ENCODE results near the gene SPATA13.

GRCh38 chr13:24221007-24221406 lies 60.5 kb downstream of the SPATA13 start:
- no peak for TF ChIP-seq POLR2A (IDR thresholded peaks at IDR 0.05; ENCODE audit: low read length)
- TF ChIP-seq GATA1 (IDR thresholded peaks at IDR 0.05; ENCODE audit: low read depth, low read length) = no peak

All from erythroblast (primary cell).